HFF-Myc (cell line): ENCODE measurements around the gene LRP2.

ENCODE experiments used
- DNase-seq: peaks from one replicate; pipeline ENCODE4 v3.0.0-alpha.2; 2011; ENCODE audit warnings: low read depth; ENCODE audit errors: extremely low read depth
- H3K4me3 ChIP-seq: replicated peaks from 2 replicates; pipeline ENCODE4 v1.5.1; 2011; ENCODE audit warnings: low read depth, mild to moderate bottlenecking, control low read depth, low read length
- TF ChIP-seq, protein P1 (sequence below): IDR thresholded peaks from 2 replicates; pipeline ENCODE4 v1.5.1; 2012; ENCODE audit warnings: mild to moderate bottlenecking, low read depth, low read length, control low read depth; ENCODE audit errors: missing control alignments

Gene LRP2

DNA sequence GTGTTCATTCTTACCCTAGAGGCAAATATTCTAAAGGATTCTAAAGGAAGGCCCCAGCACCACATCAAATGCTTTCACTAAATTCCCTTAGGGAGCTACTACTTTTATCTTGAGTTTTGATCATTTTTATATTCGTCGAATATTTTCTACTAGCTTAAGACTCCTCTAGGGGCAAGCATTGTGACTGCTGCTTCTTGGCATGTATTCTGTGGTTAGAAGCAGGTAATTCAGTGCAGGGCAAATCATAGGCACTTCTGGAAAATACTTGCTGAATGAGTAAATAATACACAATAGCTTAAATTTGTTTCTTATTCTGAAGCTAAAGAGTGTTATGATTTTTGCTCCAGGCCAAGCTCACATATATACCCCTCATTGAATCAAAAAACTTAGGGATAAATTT lies 136.4 kb downstream of the LRP2 start:
- TF ChIP-seq, protein P1, sequence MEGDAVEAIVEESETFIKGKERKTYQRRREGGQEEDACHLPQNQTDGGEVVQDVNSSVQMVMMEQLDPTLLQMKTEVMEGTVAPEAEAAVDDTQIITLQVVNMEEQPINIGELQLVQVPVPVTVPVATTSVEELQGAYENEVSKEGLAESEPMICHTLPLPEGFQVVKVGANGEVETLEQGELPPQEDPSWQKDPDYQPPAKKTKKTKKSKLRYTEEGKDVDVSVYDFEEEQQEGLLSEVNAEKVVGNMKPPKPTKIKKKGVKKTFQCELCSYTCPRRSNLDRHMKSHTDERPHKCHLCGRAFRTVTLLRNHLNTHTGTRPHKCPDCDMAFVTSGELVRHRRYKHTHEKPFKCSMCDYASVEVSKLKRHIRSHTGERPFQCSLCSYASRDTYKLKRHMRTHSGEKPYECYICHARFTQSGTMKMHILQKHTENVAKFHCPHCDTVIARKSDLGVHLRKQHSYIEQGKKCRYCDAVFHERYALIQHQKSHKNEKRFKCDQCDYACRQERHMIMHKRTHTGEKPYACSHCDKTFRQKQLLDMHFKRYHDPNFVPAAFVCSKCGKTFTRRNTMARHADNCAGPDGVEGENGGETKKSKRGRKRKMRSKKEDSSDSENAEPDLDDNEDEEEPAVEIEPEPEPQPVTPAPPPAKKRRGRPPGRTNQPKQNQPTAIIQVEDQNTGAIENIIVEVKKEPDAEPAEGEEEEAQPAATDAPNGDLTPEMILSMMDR, result no peak
- DNase-seq, result no peak

DNA sequence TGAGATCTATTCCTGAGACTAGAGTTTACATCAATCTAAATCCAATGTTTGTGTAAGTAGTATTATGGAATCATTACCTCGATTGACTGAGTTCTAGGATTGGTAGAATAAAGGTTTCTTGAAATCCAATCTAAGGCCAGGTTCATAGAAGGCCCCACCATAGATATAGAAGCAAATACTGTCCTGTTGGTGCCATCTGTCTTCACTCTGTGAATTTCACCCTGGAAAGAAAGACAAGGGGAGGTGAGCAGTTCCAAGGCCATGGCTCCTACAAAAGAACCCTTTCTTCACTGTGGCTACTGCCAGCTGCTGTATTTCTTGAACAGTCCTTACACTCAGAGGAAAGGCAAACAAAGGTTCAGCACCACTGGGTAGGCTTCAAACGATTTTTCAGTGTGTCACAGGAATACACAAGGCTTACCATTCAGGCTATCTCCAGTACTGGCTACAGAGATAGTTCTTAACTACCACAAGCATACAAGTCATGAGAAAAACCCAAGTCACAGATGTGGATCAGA lies 137.0 kb downstream of the LRP2 start:
- DNase-seq, result no peak
- no peak overlapping the region for H3K4me3 ChIP-seq
- TF ChIP-seq, protein P1, result no peak

More for the DNA sequence above, 136.4 kb downstream of the LRP2 start:
- no peak overlapping the region for H3K4me3 ChIP-seq

DNA sequence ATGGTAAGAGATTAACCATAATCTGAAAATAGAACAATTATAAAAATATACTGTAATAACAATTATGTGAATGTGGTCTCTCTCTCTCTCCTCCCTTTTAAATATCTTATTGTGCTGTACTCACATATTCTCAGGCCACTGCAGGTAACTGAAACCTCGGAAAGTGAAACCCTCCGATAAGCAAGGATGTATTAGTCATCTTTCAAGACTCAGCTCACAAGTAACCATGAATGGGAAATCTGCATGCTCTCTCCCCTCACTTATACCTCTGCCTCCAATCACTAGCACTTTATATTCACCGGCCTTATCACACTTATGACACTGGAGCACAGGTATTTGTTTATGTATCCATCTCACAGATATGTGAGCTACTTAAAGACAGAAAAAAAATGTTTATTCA lies 139.7 kb downstream of the LRP2 start:
- TF ChIP-seq, protein P1, result no peak
- no peak overlapping the region for H3K4me3 ChIP-seq
- no peak for DNase-seq

DNA sequence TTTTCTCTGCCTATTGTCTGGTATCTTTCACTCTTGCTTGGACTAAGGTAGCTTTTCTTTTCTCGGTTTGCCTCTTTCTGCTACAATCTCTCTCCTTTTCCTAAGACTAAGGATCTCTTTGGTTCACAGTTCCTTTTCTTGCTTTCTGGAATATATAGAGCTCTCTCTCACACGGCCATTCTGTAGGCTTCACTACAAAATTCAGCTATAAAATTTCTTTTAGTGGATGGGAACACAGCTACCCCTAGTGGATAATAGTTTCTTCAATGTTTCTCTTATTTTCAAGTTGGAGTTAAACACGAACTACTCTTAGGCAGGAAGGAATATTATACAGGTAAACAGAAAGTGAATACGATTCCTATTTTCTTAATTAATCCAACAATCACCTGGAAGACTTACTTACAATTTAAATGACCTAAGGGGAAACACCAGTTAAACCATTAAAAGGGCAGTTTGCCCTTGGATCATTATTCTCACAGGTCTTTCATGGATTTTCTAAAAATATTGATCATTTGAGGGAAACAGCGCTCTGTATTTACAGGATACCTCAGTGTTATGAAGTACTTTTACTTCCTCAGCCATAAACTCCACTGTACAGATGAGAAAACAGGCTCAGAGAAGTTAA lies 140.5 kb downstream of the LRP2 start:
- H3K4me3 ChIP-seq, result no peak overlapping the region
- TF ChIP-seq, protein P1, result peak; percentile 12
- no peak for DNase-seq

DNA sequence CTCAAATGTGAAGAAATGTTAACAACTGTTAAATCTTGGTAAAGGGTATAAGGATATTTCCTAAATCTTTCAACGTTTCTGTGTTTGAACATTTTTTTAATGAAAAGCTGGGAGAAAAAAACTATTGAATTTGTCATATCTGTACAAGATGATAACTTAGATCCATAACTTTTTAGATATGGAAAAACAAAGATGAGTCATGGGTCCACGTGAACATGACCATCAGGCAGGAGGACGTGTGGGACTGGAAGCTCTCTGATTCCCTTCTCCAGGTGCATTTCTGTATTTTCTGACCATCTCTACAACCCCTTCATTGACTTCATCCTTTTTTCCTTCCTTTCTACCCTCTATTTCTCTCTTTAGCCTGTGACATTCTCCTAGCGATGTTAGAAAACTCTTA lies 151.4 kb downstream of the LRP2 start:
- TF ChIP-seq, protein P1, result no peak
- H3K4me3 ChIP-seq, result no peak overlapping the region
- DNase-seq, result no peak

DNA sequence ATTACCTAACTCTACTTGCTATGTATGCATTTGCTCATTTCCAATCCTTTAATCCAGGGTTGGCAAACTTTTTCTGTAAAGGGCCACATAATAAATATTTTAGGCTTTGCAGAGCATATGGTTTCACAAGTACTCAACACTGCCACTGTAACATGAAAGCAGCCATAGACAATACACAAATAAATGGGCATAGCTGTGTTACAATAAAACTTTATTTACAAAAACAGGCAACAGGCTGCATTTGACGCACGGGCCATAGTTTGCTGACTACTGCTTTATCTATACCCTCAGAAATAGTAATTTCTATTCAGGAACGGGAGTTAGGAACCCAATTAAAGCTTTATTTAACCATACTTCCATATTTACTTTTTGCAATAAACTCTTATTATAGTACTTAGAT lies 154.3 kb downstream of the LRP2 start:
- H3K4me3 ChIP-seq, result no peak overlapping the region
- no peak for DNase-seq
- TF ChIP-seq, protein P1, result no peak

DNA sequence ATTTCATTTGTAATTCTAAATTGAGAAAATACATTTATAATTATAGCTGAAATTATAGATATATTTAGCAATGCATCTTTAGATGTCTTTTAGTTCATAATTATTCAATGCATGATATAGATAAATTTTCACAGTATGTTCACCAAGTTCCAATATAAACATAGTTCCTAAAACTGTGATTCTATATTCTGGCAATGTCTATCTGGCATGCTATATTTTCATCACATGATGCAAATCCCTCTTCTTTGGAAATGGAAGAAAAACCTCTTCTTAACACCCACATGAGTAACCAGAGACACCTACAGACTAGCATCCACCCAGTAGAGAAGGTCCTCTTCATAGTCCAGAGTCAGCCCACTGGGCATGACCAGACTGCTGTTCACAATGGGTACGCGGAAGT lies 157.2 kb downstream of the LRP2 start:
- TF ChIP-seq, protein P1, result no peak
- DNase-seq, result no peak
- no peak overlapping the region for H3K4me3 ChIP-seq
